T-cell (primary cell): ENCODE data around the gene RNF25. TPM values are rescaled to one million over a fixed set of nuclear protein-coding genes. Genes with fewer than 3 reads are reported as not detected.
A peak's percentile ranks its signal among the peaks of the same experiment; 100 is the strongest.

Experiments used
- ATAC-seq, 4 experiments: fragments of 200-7000 bp in 3 of 4; fragments of 150-1000 bp in 1 of 4; cut with Tn5 transposase; replicated peaks in 1 of 4; 1 replicate in 3 of 4; 2 replicates in 1 of 4; pipeline ENCODE4 v1.10.0; 2021; ENCODE audit warnings: moderate library complexity in 3 of 4, mild to moderate bottlenecking in 2 of 4, moderate number of reproducible peaks in 1 of 4
- CTCF ChIA-PET, 2 donors: fragments of 300-600 bp; sonication (Branson Sonifier 250); formaldehyde crosslinking; loops; one replicate each; lab custom pipeline; 2022; ENCODE audit warnings: antibody characterized with exemption in 2 of 2; lab: Charles Lee
- POLR2A ChIA-PET, 2 donors: fragments of 300-600 bp; sonication (Branson Sonifier 250); formaldehyde crosslinking; loops; one replicate each; lab custom pipeline; 2022; ENCODE audit warnings: antibody characterized with exemption in 2 of 2; lab: Charles Lee
- DNase-seq, 35 experiments: peaks; one replicate each; pipeline versions ENCODE4 v3.0.0 to v3.0.0-alpha.2; 2013 to 2023
- H3K27ac ChIP-seq: one replicate; pipeline ENCODE4 v1.5.1; 2013; ENCODE audit warnings: low read length
- H3K27me3 ChIP-seq, 2 experiments: replicated peaks in 1 of 2; 1 replicate in 1 of 2; 2 replicates in 1 of 2; pipeline versions ENCODE4 v1.6.1 to v1.7.0; 2013; ENCODE audit warnings: low read length in 1 of 2, mixed read lengths in 1 of 2; ENCODE audit not compliant: control insufficient read depth in 2 of 2, insufficient read depth in 2 of 2; ENCODE audit errors: extremely low read depth in 1 of 2
- H3K36me3 ChIP-seq, 2 donors: 1 replicate in 1 of 2; 2 replicates in 1 of 2; pipeline versions ENCODE4 v1.6.1 to v1.7.0; 2013; ENCODE audit warnings: low read length in 1 of 2; ENCODE audit not compliant: control insufficient read depth in 2 of 2, insufficient read depth in 1 of 2; ENCODE audit errors: extremely low read depth in 1 of 2
- H3K4me1 ChIP-seq, 2 experiments: 1 replicate in 1 of 2; 2 replicates in 1 of 2; pipeline versions ENCODE4 v1.6.1 to v1.7.0; 2013; ENCODE audit warnings: low read length in 2 of 2, mixed read lengths in 1 of 2; ENCODE audit not compliant: insufficient read depth in 2 of 2, control insufficient read depth in 1 of 2; ENCODE audit errors: extremely low read depth in 1 of 2
- H3K4me3 ChIP-seq, 2 donors: 1 replicate in 1 of 2; 2 replicates in 1 of 2; pipeline versions ENCODE4 v1.5.1 to v1.7.0; 2013; ENCODE audit warnings: mild to moderate bottlenecking in 2 of 2, low read length in 1 of 2, moderate library complexity in 1 of 2; ENCODE audit not compliant: control insufficient read depth in 1 of 2; ENCODE audit errors: extremely low read depth in 1 of 2
- H3K9me3 ChIP-seq: 2 replicates; pipeline ENCODE4 v1.7.0; 2013
- H3K27ac Mint-ChIP-seq, 2 donors: one replicate each; pipeline ENCODE4 v1.8.0; 2020 to 2021; ENCODE audit warnings: mild to moderate bottlenecking in 2 of 2, mixed read lengths in 2 of 2
- H3K27me3 Mint-ChIP-seq, 2 donors: one replicate each; pipeline ENCODE4 v1.8.0; 2021 to 2022; ENCODE audit warnings: mixed read lengths in 2 of 2
- H3K36me3 Mint-ChIP-seq: one replicate; pipeline ENCODE4 v1.8.0; 2021; ENCODE audit warnings: mixed read lengths
- H3K4me1 Mint-ChIP-seq, 3 donors: one replicate each; pipeline ENCODE4 v1.8.0; 2020 to 2022; ENCODE audit warnings: mixed read lengths in 3 of 3, mild to moderate bottlenecking in 1 of 3
- H3K4me3 Mint-ChIP-seq, 3 donors: one replicate each; pipeline ENCODE4 v1.8.0; 2020 to 2022; ENCODE audit warnings: mild to moderate bottlenecking in 3 of 3, mixed read lengths in 3 of 3, moderate library complexity in 3 of 3
- H3K9me3 Mint-ChIP-seq, 3 donors: one replicate each; pipeline ENCODE4 v1.8.0; 2020 to 2022; ENCODE audit warnings: mixed read lengths in 3 of 3
- whole genome bisulfite sequencing: methylation state at CpG from one replicate; pipeline ENCODE4 v1.1.5; 2013; ENCODE audit warnings: missing lambda C conversion rate; ENCODE audit not compliant: insufficient coverage; 5-methylcytosine and 5-hydroxymethylcytosine counted together
- total RNA-seq, 35 experiments: library from RNA in 6 of 35; stranded (reverse) in 6 of 35; fragments of 120-200 nt in 1 of 35; gene quantifications; one replicate each; pipeline versions ENCODE4 v1.2.1 to v1.2.4 and lab custom pipeline; 2013 to 2026

RNF25 gene
- total RNA-seq, 5 donors from 2014 or later (not counting 1 experiment from before 2014, with no cell fraction given) = 15.6 to 33.1 (median 29.0) TPM

- H3K27ac ChIP-seq = no peak overlapping the region
- peaks cover 10 to 14% (median 13%) of the 10 kb centered on the region in 3 donors for H3K4me1 Mint-ChIP-seq
- H3K27me3 ChIP-seq = no peaks in the 10 kb centered on the region
- no peaks in the 10 kb centered on the region for H3K27me3 Mint-ChIP-seq
- no peaks in the 10 kb centered on the region for H3K9me3 ChIP-seq
- H3K4me3 Mint-ChIP-seq = no peak overlapping the region
- H3K4me3 ChIP-seq = no peak overlapping the region
- DNase-seq (no peak), ATAC-seq (no peak)
- H3K9me3 Mint-ChIP-seq = no peaks in the 10 kb centered on the region
- no peak overlapping the region for H3K27ac Mint-ChIP-seq
- ChIA-PET POLR2A (no interaction called here), CTCF (interaction anchor here in 1 of 2 donors (0.6 kb wide), 1 partner anchor 23 kb away, joined by 9 read pairs; no protein-coding TSS in a partner anchor)
- peaks cover 0 to 7% of the 10 kb centered on the region in 2 experiments for H3K4me1 ChIP-seq
- peaks cover 55% of the 10 kb centered on the region for H3K36me3 Mint-ChIP-seq
- H3K36me3 ChIP-seq = peaks cover 23 to 84% of the 10 kb centered on the region in 2 donors
- 94% methylated on average over 7 of the region's 10 CpGs for WGBS
Observed at GRCh38 chr2:218643751-218644310, 28.0 kb downstream of the RNF25 start.

GRCh38 chr2:218642786-218643185 lies 29.0 kb downstream of the RNF25 start:
- Histone ChIP-seq H3K27me3 (no peaks in the 10 kb centered on the region), H3K9me3 (no peaks in the 10 kb centered on the region), H3K36me3 (peaks cover 32 to 84% of the 10 kb centered on the region in 2 donors), H3K4me1 (no peaks in the 10 kb centered on the region), H3K27ac (no peak overlapping the region), H3K4me3 (no peak overlapping the region)
- H3K27me3 Mint-ChIP-seq = no peaks in the 10 kb centered on the region
- ATAC-seq (no peak), DNase-seq (no peak)
- peaks cover 53% of the 10 kb centered on the region for H3K36me3 Mint-ChIP-seq
- CTCF ChIA-PET = no interaction called here
- H3K4me1 Mint-ChIP-seq = peaks cover 0 to 6% (median 4%) of the 10 kb centered on the region in 3 donors
- H3K9me3 Mint-ChIP-seq = no peaks in the 10 kb centered on the region
- no peak overlapping the region for H3K27ac Mint-ChIP-seq
- POLR2A ChIA-PET = no interaction called here
- no peak overlapping the region for H3K4me3 Mint-ChIP-seq
- WGBS = 96% methylated on average over 16 of the region's 17 CpGs

GRCh38 chr2:218642121-218642656 lies 29.6 kb downstream of the RNF25 start:
- Mint-ChIP-seq H3K4me1 (peaks cover 0 to 2% (median 0%) of the 10 kb centered on the region in 3 donors), H3K9me3 (no peaks in the 10 kb centered on the region), H3K27me3 (no peaks in the 10 kb centered on the region), H3K36me3 (peaks cover 53% of the 10 kb centered on the region), H3K27ac (no peak overlapping the region), H3K4me3 (no peak overlapping the region)
- no peaks in the 10 kb centered on the region for H3K27me3 ChIP-seq
- no peaks in the 10 kb centered on the region for H3K4me1 ChIP-seq
- no peak overlapping the region for H3K27ac ChIP-seq
- H3K36me3 ChIP-seq = peaks cover 33 to 84% of the 10 kb centered on the region in 2 donors
- no peak for ATAC-seq
- no peak overlapping the region for H3K4me3 ChIP-seq
- no peaks in the 10 kb centered on the region for H3K9me3 ChIP-seq
- POLR2A ChIA-PET = interaction anchor here in 1 of 2 donors (0.7 kb wide), 1 partner anchor 286 kb away, joined by 4 read pairs; no protein-coding TSS in a partner anchor
- no peak for DNase-seq
- 97% methylated on average over 18 of the region's 18 CpGs for WGBS
- CTCF ChIA-PET = no interaction called here

- 98% methylated on average over 18 of the region's 18 CpGs for WGBS
- POLR2A ChIA-PET = no interaction called here
- CTCF ChIA-PET = no interaction called here
- Mint-ChIP-seq H3K4me1 (no peaks in the 10 kb centered on the region), H3K4me3 (no peak overlapping the region), H3K27ac (peak overlapping the region in 1 of 2 donors; percentile 22), H3K27me3 (no peaks in the 10 kb centered on the region), H3K36me3 (peaks cover 56% of the 10 kb centered on the region), H3K9me3 (no peaks in the 10 kb centered on the region)
- H3K36me3 ChIP-seq = peaks cover 29 to 79% of the 10 kb centered on the region in 2 donors
- no peak for DNase-seq
- ATAC-seq = no peak
- H3K27me3 ChIP-seq = no peaks in the 10 kb centered on the region
- no peaks in the 10 kb centered on the region for H3K9me3 ChIP-seq
- H3K4me3 ChIP-seq = no peak overlapping the region
- H3K27ac ChIP-seq = no peak overlapping the region
- no peaks in the 10 kb centered on the region for H3K4me1 ChIP-seq
Observed at GRCh38 chr2:218638372-218638771, 33.4 kb downstream of the RNF25 start.

- Histone ChIP-seq H3K9me3 (no peaks in the 10 kb centered on the region), H3K4me1 (no peaks in the 10 kb centered on the region), H3K27ac (no peak overlapping the region), H3K36me3 (peaks cover 21 to 61% of the 10 kb centered on the region in 2 donors), H3K4me3 (no peak overlapping the region), H3K27me3 (no peaks in the 10 kb centered on the region)
- peaks cover 56% of the 10 kb centered on the region for H3K36me3 Mint-ChIP-seq
- no peaks in the 10 kb centered on the region for H3K9me3 Mint-ChIP-seq
- ChIA-PET CTCF (no interaction called here), POLR2A (no interaction called here)
- no peak overlapping the region for H3K4me3 Mint-ChIP-seq
- no peak overlapping the region for H3K27ac Mint-ChIP-seq
- H3K27me3 Mint-ChIP-seq = no peaks in the 10 kb centered on the region
- DNase-seq = no peak
- 100% methylated on average over 1 of the region's 5 CpGs for WGBS
- ATAC-seq = no peak
- H3K4me1 Mint-ChIP-seq = no peaks in the 10 kb centered on the region
Observed at GRCh38 chr2:218635719-218636118, 36.1 kb downstream of the RNF25 start.

DNA sequence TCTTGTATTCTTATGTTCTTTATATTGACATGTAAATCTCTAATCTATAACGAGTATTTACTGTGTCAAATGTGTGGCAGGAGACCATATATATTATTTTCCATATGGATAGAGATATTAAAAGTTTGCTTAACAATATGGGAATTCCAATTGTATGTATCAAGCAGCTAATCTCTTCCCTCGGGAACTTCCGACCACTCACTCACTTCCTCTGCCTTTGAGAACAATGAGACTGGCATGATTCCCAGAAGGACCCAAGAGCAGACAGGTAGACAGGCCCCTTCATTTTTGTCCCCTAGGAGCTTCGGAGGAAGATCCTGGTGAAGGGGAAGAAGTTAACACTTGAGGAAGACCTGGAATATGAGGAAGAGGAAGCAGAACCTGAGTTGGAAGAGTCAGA lies 40.0 kb downstream of the RNF25 start:
- Histone ChIP-seq H3K4me1 (no peaks in the 10 kb centered on the region), H3K36me3 (peaks cover 8 to 26% of the 10 kb centered on the region in 2 donors), H3K4me3 (no peak overlapping the region), H3K27me3 (no peaks in the 10 kb centered on the region), H3K9me3 (no peaks in the 10 kb centered on the region), H3K27ac (no peak overlapping the region)
- H3K27me3 Mint-ChIP-seq = no peaks in the 10 kb centered on the region
- no peak overlapping the region for H3K27ac Mint-ChIP-seq
- no peak for DNase-seq
- peaks cover 26% of the 10 kb centered on the region for H3K36me3 Mint-ChIP-seq
- ChIA-PET POLR2A (no interaction called here), CTCF (no interaction called here)
- no peaks in the 10 kb centered on the region for H3K4me1 Mint-ChIP-seq
- no peak for ATAC-seq
- WGBS = 100% methylated on average over 1 of the region's 4 CpGs
- H3K9me3 Mint-ChIP-seq = no peaks in the 10 kb centered on the region
- no peak overlapping the region for H3K4me3 Mint-ChIP-seq
